HCT116 (cell line): ENCODE results near the gene YBEY. TPM values are rescaled to one million over a fixed set of nuclear protein-coding genes. Genes with fewer than 3 reads are reported as not detected.

Experiments
- ATAC-seq: fragments of 200-7000 bp; cut with Tn5 transposase; 2 replicates; pipeline ENCODE4 v1.9.1; 2020; ENCODE audit warnings: mild to moderate bottlenecking, moderate library complexity
- BruUV-seq: library from RNA; stranded (reverse); fragments of 400-500 nt; replicated peaks from 2 replicates; lab custom pipeline; 2021; lab: Mats Ljungman, UMichigan
- CTCF ChIA-PET: fragments of 300-600 bp; sonication (Branson Sonifier 250); formaldehyde crosslinking; loops from one replicate; lab custom pipeline; 2021; ENCODE audit warnings: antibody characterized with exemption; lab: Charles Lee
- POLR2A ChIA-PET: fragments of 300-600, 350-600 bp; sonication (Branson Sonifier 250); formaldehyde crosslinking; loops from one replicate; lab custom pipeline; 2021; ENCODE audit warnings: antibody characterized with exemption; lab: Charles Lee
- RAD21 ChIA-PET, 2 experiments: fragments of 300-600 bp; sonication (Branson Sonifier 250); formaldehyde crosslinking; loops; one replicate each; lab custom pipeline; 2023; ENCODE audit warnings: low total read pairs in 2 of 2; ENCODE audit not compliant: uncharacterized antibody in 2 of 2, unreplicated experiment in 2 of 2, low non-redundant PET in 1 of 2; lab: Charles Lee
- DNase-seq: peaks from one replicate; pipeline ENCODE4 v3.0.0-alpha.2; 2010; ENCODE audit warnings: low read depth, low spot score
- H2AFZ ChIP-seq: fragments of 200-600 bp; shearing (Covaris generic), sonication (generic); 2 replicates; pipeline ENCODE4 v1.6.1; 2017; ENCODE audit warnings: low read depth, mixed run types, mixed read lengths, antibody characterized with exemption, low read length; ENCODE audit not compliant: poor library complexity, severe bottlenecking
- H3K27ac ChIP-seq: 2 replicates; pipeline ENCODE4 v1.5.1; 2012; ENCODE audit warnings: low read depth, low read length
- H3K27me3 ChIP-seq: fragments of 200-600 bp; sonication (generic); 2 replicates; pipeline ENCODE4 v1.6.1; 2016; ENCODE audit warnings: mixed run types, low read length, mixed read lengths; ENCODE audit not compliant: insufficient read depth
- H3K36me3 ChIP-seq, 2 experiments: fragments of 200-500 bp in 1 of 2; fragments of 200-600 bp in 1 of 2; sonication (Bioruptor generic) in 1 of 2; sonication (generic) in 1 of 2; 2 replicates each; pipeline versions ENCODE4 v1.5.1 to v1.6.1; 2014 to 2016; ENCODE audit warnings: low read length in 2 of 2, inconsistent platforms in 1 of 2, mixed read lengths in 1 of 2, mixed run types in 1 of 2; ENCODE audit not compliant: insufficient read depth in 2 of 2, control insufficient read depth in 1 of 2
- H3K4me1 ChIP-seq, 2 experiments: fragments of 200-600 bp in 1 of 2; sonication (generic) in 1 of 2; 2 replicates each; pipeline versions ENCODE4 v1.5.1 to v1.6.1; 2012 to 2017; ENCODE audit warnings: low read length in 2 of 2, inconsistent platforms in 1 of 2, mild to moderate bottlenecking in 1 of 2, mixed read lengths in 1 of 2, mixed run types in 1 of 2, moderate library complexity in 1 of 2; ENCODE audit not compliant: insufficient read depth in 2 of 2, control insufficient read depth in 1 of 2
- H3K4me2 ChIP-seq: fragments of 200-600 bp; sonication (generic); 2 replicates; pipeline ENCODE4 v1.6.1; 2017; ENCODE audit warnings: mixed run types, low read length, mixed read lengths
- H3K4me3 ChIP-seq, 2 experiments: fragments of 200-600 bp in 1 of 2; sonication (generic) in 1 of 2; replicated peaks in 1 of 2; 2 replicates each; pipeline ENCODE4 v1.5.1; 2011 to 2016; ENCODE audit warnings: low read length in 2 of 2, control low read depth in 1 of 2, low read depth in 1 of 2, mild to moderate bottlenecking in 1 of 2, mixed read lengths in 1 of 2, mixed run types in 1 of 2
- H3K79me2 ChIP-seq: fragments of 200-600 bp; sonication (generic); 2 replicates; pipeline ENCODE4 v1.6.1; 2017; ENCODE audit warnings: mild to moderate bottlenecking, mixed run types, low read length, moderate library complexity, mixed read lengths; ENCODE audit not compliant: insufficient read depth
- H3K9ac ChIP-seq: fragments of 200-600 bp; sonication (generic); 2 replicates; pipeline ENCODE4 v1.6.1; 2016; ENCODE audit warnings: low read length, mixed read lengths
- H3K9me2 ChIP-seq: fragments of 200-600 bp; sonication (generic), shearing (Covaris generic); 2 replicates; pipeline ENCODE4 v1.6.1; 2017; ENCODE audit warnings: mixed run types, mild to moderate bottlenecking, moderate library complexity; ENCODE audit not compliant: insufficient read depth
- H3K9me3 ChIP-seq, 2 experiments: fragments of 200-500 bp in 1 of 2; fragments of 200-600 bp in 1 of 2; sonication (Bioruptor generic) in 1 of 2; sonication (generic) in 1 of 2; 2 replicates each; pipeline ENCODE4 v1.6.1; 2014 to 2017; ENCODE audit warnings: low read length in 2 of 2, mixed read lengths in 2 of 2, inconsistent platforms in 1 of 2, low read depth in 1 of 2, mild to moderate bottlenecking in 1 of 2, mixed run types in 1 of 2, moderate library complexity in 1 of 2; ENCODE audit not compliant: control insufficient read depth in 1 of 2, insufficient read depth in 1 of 2
- H4K20me1 ChIP-seq: fragments of 200-600 bp; sonication (generic), shearing (Covaris generic); 2 replicates; pipeline ENCODE4 v1.6.1; 2017; ENCODE audit warnings: mixed run types, mild to moderate bottlenecking, moderate library complexity; ENCODE audit not compliant: insufficient read depth
- ATF3 ChIP-seq: IDR thresholded peaks from 2 replicates; pipeline ENCODE4 v1.6.1; 2012
- CBX3 ChIP-seq: IDR thresholded peaks from 2 replicates; pipeline ENCODE4 v1.6.1; 2012; ENCODE audit warnings: low read depth
- CTCF ChIP-seq, 3 experiments: fragments of 200-600 bp in 1 of 3; sonication (generic) in 1 of 3; IDR thresholded peaks in 2 of 3; conservative IDR thresholded peaks in 1 of 3; 2 replicates each; pipeline ENCODE4 v1.5.1; 2012 to 2017; ENCODE audit warnings: low read depth in 2 of 3, low read length in 2 of 3, antibody characterized with exemption in 1 of 3, borderline replicate concordance in 1 of 3, control low read depth in 1 of 3, mild to moderate bottlenecking in 1 of 3, mixed read lengths in 1 of 3, mixed run types in 1 of 3, moderate library complexity in 1 of 3; ENCODE audit not compliant: insufficient read depth in 1 of 3
- EGR1 ChIP-seq: IDR thresholded peaks from 2 replicates; pipeline ENCODE4 v1.6.1; 2012; ENCODE audit warnings: low read depth
- JUND ChIP-seq: IDR thresholded peaks from 2 replicates; pipeline ENCODE4 v1.6.1; 2012
- MAX ChIP-seq: IDR thresholded peaks from 2 replicates; pipeline ENCODE4 v1.6.1; 2012
- POLR2AphosphoS5 ChIP-seq: IDR thresholded peaks from 2 replicates; pipeline ENCODE4 v1.6.1; 2011; ENCODE audit warnings: mild to moderate bottlenecking, low read depth, low read length, moderate library complexity
- RAD21 ChIP-seq: IDR thresholded peaks from 2 replicates; pipeline ENCODE4 v1.6.1; 2012; ENCODE audit warnings: low read depth, mild to moderate bottlenecking
- REST ChIP-seq: IDR thresholded peaks from 2 replicates; pipeline ENCODE4 v1.6.1; 2012; ENCODE audit warnings: low read depth
- SRF ChIP-seq: IDR thresholded peaks from 2 replicates; pipeline ENCODE4 v1.6.1; 2012; ENCODE audit warnings: low read depth
- TCF7L2 ChIP-seq: IDR thresholded peaks from 2 replicates; pipeline ENCODE4 v1.7.0; 2011; ENCODE audit warnings: borderline replicate concordance, inconsistent platforms; ENCODE audit not compliant: insufficient read depth, insufficient read length; ENCODE audit errors: extremely low read depth
- YY1 ChIP-seq: IDR thresholded peaks from 2 replicates; pipeline ENCODE4 v1.6.1; 2011; ENCODE audit warnings: low read length, low read depth, moderate library complexity, mild to moderate bottlenecking; ENCODE audit not compliant: insufficient replicate concordance; ENCODE audit errors: extremely low read depth
- ZFX ChIP-seq: fragments of 450-650 bp; IDR thresholded peaks from 2 replicates; pipeline ENCODE4 v1.6.1; 2017
- ZNF274 ChIP-seq: fragments of 200-500 bp; sonication (Bioruptor generic); IDR thresholded peaks from 2 replicates; pipeline ENCODE4 v1.6.1; 2014; ENCODE audit warnings: mild to moderate bottlenecking, low read depth, low read length, inconsistent platforms
- intact Hi-C: fragments of 100-400 bp; cut with micrococcal nuclease; formaldehyde crosslinking; loops from 2 replicates; pipeline ENCODE4 v1.10.0; 2022
- total RNA-seq: library from RNA; stranded (reverse); gene quantifications from one replicate; pipeline ENCODE4 v1.2.1, GENCODE V29; 2021; ENCODE audit not compliant: unreplicated experiment

Gene YBEY
- total RNA-seq, 1 experiment from 2014 or later, result 31.5 TPM

- H3K9me3 ChIP-seq, result no peaks in the 10 kb centered on the region
- H2AFZ ChIP-seq, result no peak overlapping the region
- H4K20me1 ChIP-seq, result no peaks in the 10 kb centered on the region; the same call in 1 of the 2 replicates
- POLR2A ChIA-PET, result no interaction called here
- no peaks in the 10 kb centered on the region for H3K4me1 ChIP-seq
- peaks cover 56 to 65% of the 10 kb centered on the region in 2 experiments for H3K36me3 ChIP-seq
- H3K9ac ChIP-seq, result no peak overlapping the region
- no peaks in the 10 kb centered on the region for H3K27me3 ChIP-seq
- H3K9me2 ChIP-seq, result no peaks in the 10 kb centered on the region
- TF ChIP-seq YY1 (no peak), POLR2AphosphoS5 (no peak), MAX (no peak), RAD21 (no peak), ZNF274 (no peak), ATF3 (no peak), ZFX (no peak), EGR1 (no peak), SRF (no peak), JUND (no peak), TCF7L2 (no peak), CTCF (IDR thresholded peaks at IDR 0.05 in 2 of 3, conservative IDR thresholded peaks at IDR 0.05 in 1 of 3; ENCODE audit: borderline replicate concordance in 1 of 3, insufficient read depth in 1 of 3, low read depth in 2 of 3, low read length in 2 of 3) (no peak), REST (no peak), CBX3 (no peak)
- RAD21 ChIA-PET, result no interaction called here
- DNase-seq (no peak), ATAC-seq (no peak)
- CTCF ChIA-PET, result no interaction called here
- no peaks in the 10 kb centered on the region for H3K79me2 ChIP-seq
- no peak overlapping the region for H3K4me2 ChIP-seq
- no peak overlapping the region for H3K4me3 ChIP-seq
- no peak overlapping the region for H3K27ac ChIP-seq
- intact Hi-C loops, result no loop called here
- no TSS peak for BruUV-seq
Measured at GRCh38 chr21:46237474-46237873, 48.7 kb upstream of the YBEY start.
